Measurements from ENCODE around the gene LRRC31. TPM values are rescaled to one million over a fixed set of nuclear protein-coding genes. Genes with fewer than 3 reads are reported as not detected.

The LRRC31 gene
- not detected for total RNA-seq
- polyA plus RNA-seq: not detected
- long read RNA-seq, donor 1: 0 reads
- long read RNA-seq, donor 2: 0 reads
- long read RNA-seq, donor 3: 0 reads

- Histone ChIP-seq H3K9me3 (no peaks in the 10 kb centered on the region), H3K4me1 (peaks cover 0 to 6% (median 0%) of the 10 kb centered on the region in 9 donors), H3K4me3 (no peak within 1 kb of the TSS), H3K36me3 (no peaks in the 10 kb centered on the region), H3K27me3 (peaks cover 0 to 5% (median 0%) of the 10 kb centered on the region in 7 donors), H3K27ac (no peak within 1 kb of the TSS)
- no peak for DNase-seq
- intact Hi-C loops (cut with DNase I): loop anchor here in 5 of 10 donors (10.0 kb wide), 4 partner anchors 85 to 185 kb away; partner anchors contain the start of genes SEC62 (in 3 of the 5) and GPR160 (in 2 of the 5)
- no peak for ATAC-seq
- 74 to 81% methylated on average over 2 of the region's 2 CpGs for WGBS, 2 donors
- TF ChIP-seq, protein P1, sequence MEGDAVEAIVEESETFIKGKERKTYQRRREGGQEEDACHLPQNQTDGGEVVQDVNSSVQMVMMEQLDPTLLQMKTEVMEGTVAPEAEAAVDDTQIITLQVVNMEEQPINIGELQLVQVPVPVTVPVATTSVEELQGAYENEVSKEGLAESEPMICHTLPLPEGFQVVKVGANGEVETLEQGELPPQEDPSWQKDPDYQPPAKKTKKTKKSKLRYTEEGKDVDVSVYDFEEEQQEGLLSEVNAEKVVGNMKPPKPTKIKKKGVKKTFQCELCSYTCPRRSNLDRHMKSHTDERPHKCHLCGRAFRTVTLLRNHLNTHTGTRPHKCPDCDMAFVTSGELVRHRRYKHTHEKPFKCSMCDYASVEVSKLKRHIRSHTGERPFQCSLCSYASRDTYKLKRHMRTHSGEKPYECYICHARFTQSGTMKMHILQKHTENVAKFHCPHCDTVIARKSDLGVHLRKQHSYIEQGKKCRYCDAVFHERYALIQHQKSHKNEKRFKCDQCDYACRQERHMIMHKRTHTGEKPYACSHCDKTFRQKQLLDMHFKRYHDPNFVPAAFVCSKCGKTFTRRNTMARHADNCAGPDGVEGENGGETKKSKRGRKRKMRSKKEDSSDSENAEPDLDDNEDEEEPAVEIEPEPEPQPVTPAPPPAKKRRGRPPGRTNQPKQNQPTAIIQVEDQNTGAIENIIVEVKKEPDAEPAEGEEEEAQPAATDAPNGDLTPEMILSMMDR (IDR thresholded peaks at IDR 0.05): no peak
Observed at GRCh38 chr3:169869484-169870220, at the start of gene LRRC31. LRRC31 (minus strand) TSS chr3:169869935; CDS start chr3:169869807, 128 bp downstream.

- 24 to 37% methylated on average over 2 of the region's 2 CpGs for WGBS, 2 donors
- Histone ChIP-seq H3K4me1 (peaks cover 0 to 13% (median 5%) of the 10 kb centered on the region in 9 donors), H3K27ac (no peak overlapping the region), H3K36me3 (no peaks in the 10 kb centered on the region), H3K9me3 (no peaks in the 10 kb centered on the region), H3K27me3 (no peaks in the 10 kb centered on the region), H3K4me3 (no peak overlapping the region)
- TF ChIP-seq, protein P1 (IDR thresholded peaks at IDR 0.05): no peak
- ATAC-seq (peak in 2 of 8 donors; percentile 52 to 70), DNase-seq (no peak)
- intact Hi-C loops (cut with DNase I): no loop called here
Observed at GRCh38 chr3:169914321-169914720, 44.6 kb upstream of the LRRC31 start.

GRCh38 chr3:169913323-169913722 is 43.6 kb upstream of the LRRC31 start:
- TF ChIP-seq, protein P1 (IDR thresholded peaks at IDR 0.05): no peak
- DNase-seq (no peak), ATAC-seq (peak in 2 of 8 donors; percentile 28 to 41)
- WGBS, 2 donors: 53 to 68% methylated on average over 3 of the region's 3 CpGs
- H3K4me3 ChIP-seq: no peak overlapping the region
- H3K9me3 ChIP-seq: no peaks in the 10 kb centered on the region
- no peak overlapping the region for H3K27ac ChIP-seq
- H3K36me3 ChIP-seq: no peaks in the 10 kb centered on the region
- intact Hi-C loops (cut with DNase I): no loop called here
- H3K27me3 ChIP-seq: no peaks in the 10 kb centered on the region
- H3K4me1 ChIP-seq: peaks cover 0 to 13% (median 5%) of the 10 kb centered on the region in 9 donors

- intact Hi-C loops (cut with DNase I): no loop called here
- Histone ChIP-seq H3K4me1 (peaks cover 0 to 17% (median 5%) of the 10 kb centered on the region in 9 donors), H3K9me3 (no peaks in the 10 kb centered on the region), H3K36me3 (no peaks in the 10 kb centered on the region), H3K27ac (no peak within 1 kb of the TSS), H3K4me3 (no peak within 1 kb of the TSS), H3K27me3 (no peaks in the 10 kb centered on the region)
- ATAC-seq (no peak), DNase-seq (no peak)
- WGBS, 2 donors: 97 to 100% methylated on average over 1 of the region's 1 CpG
- TF ChIP-seq, protein P1 (IDR thresholded peaks at IDR 0.05): no peak
Observed at GRCh38 chr3:169911272-169911671, 41.5 kb upstream of the LRRC31 start, which contains the start of gene SAMD7. SAMD7 (plus strand) TSS chr3:169911572; CDS start chr3:169919499, 7,927 bp downstream.
